Left hindlimb (tissue), 1 donor: Measurements from ENCODE around the gene DLGAP1.
A peak's percentile ranks its signal among the peaks of the same experiment; 100 is the strongest.
"Not testable (repeated sequence)": the region's sequence is repeated elsewhere in the genome, so short reads cannot be mapped to it uniquely, and the experiment has no call there.

Experiments used
- DNase-seq: peaks from one replicate; pipeline ENCODE4 v3.0.0-alpha.2; 2018

DLGAP1 gene

GRCh38 chr18:3478262-3478978, 976.7 kb downstream of the DLGAP1 start:
- no peak for DNase-seq

GRCh38 chr18:3472681-3473544, 982.2 kb downstream of the DLGAP1 start:
- DNase-seq: no peak

GRCh38 chr18:3472121-3472520, 983.0 kb downstream of the DLGAP1 start:
- not testable (repeated sequence) for DNase-seq

GRCh38 chr18:3471141-3471648, 983.9 kb downstream of the DLGAP1 start:
- DNase-seq: no peak

- no peak for DNase-seq
Measured at GRCh38 chr18:3468833-3469232, 986.3 kb downstream of the DLGAP1 start.

- DNase-seq: no peak
Measured at GRCh38 chr18:3468066-3468705, 986.9 kb downstream of the DLGAP1 start.

- no peak for DNase-seq
Measured at GRCh38 chr18:3466872-3467271, 988.2 kb downstream of the DLGAP1 start.

GRCh38 chr18:3466045-3466444, 989.1 kb downstream of the DLGAP1 start:
- DNase-seq: no peak

- no peak for DNase-seq
Measured at GRCh38 chr18:3463051-3463450, 992.1 kb downstream of the DLGAP1 start.

GRCh38 chr18:3461704-3462103, 993.4 kb downstream of the DLGAP1 start:
- no peak for DNase-seq

- no peak for DNase-seq
Measured at GRCh38 chr18:3460823-3461398, 994.2 kb downstream of the DLGAP1 start.

- no peak for DNase-seq
Measured at GRCh38 chr18:3458952-3459853, 995.9 kb downstream of the DLGAP1 start.

- DNase-seq: no peak
Measured at GRCh38 chr18:3458378-3458777, 996.7 kb downstream of the DLGAP1 start.

GRCh38 chr18:3457261-3457724, 997.8 kb downstream of the DLGAP1 start:
- no peak for DNase-seq

GRCh38 chr18:3456686-3457069, 998.4 kb downstream of the DLGAP1 start:
- DNase-seq: no peak

- DNase-seq: no peak
Measured at GRCh38 chr18:3455907-3456685, 999.0 kb downstream of the DLGAP1 start.

GRCh38 chr18:3455090-3455635, 999.9 kb downstream of the DLGAP1 start:
- DNase-seq: no peak

- no peak for DNase-seq
Measured at GRCh38 chr18:3454365-3455089, 1000.6 kb downstream of the DLGAP1 start.

GRCh38 chr18:3453540-3454364, 1001.4 kb downstream of the DLGAP1 start:
- DNase-seq: peak; percentile 77
